Measurements from ENCODE around the gene NAGPA.

NAGPA gene

DNA sequence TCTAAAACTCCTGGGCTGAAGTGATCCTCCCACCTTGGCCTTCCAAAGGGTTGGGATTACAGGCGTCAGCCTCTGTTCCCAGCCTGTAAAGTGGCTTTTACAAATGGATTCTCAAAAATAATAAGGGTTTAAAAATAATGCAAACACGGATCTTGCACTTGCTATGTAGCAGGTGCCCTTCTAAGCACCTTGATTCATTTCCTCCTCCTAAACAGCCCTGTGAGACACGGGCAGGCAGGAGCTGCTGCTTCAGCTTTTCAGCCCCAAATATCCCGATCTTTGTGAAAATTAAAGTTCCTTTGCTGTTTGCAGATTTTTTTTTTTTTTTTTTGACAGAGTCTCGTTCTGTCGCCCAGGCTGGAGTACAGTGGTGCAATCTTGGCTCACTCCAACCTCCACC is 31.7 kb downstream of the NAGPA start:
- no peak for DNase-seq

DNA sequence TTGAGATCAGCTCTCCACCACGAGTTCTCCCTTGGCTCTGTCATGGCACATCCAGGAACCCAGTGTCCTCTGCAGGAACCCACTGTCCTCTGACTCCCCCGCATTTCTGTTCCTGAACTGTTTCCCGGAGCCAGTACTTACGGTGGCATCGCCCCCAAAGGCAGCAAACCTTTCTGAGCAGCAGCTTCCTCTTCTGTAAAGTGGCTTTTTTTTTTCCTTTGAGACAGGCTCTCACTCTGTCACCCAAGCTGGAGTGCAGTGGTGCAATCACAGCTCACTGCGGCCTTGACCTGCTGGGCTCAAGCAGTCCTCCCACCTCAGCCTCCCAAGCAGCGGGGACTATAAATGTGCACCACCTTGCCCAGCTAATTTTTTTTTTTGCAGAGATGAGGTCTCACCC is 32.2 kb downstream of the NAGPA start:
- DNase-seq, result no peak

DNA sequence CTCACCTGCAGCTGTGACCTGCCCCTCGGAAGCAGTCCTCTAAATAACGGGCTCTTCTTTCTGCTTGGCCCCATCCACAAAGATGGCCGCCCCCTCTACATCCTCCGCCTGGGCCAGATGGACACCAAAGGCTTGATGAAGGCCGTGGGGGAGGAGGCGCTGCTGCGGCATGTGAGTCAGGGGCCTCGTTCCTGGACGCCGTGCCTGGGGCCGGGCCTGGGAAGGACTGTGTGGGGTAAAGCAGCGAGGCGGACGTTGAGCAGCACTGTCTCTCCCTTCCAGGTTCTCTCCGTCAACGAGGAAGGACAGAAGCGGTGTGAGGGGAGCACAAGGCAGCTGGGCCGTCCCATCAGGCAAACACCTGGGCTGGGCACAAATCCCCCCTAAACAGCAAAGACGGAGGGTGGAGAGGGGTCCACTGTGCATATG is 33.1 kb downstream of the NAGPA start:
- DNase-seq, result no peak

DNA sequence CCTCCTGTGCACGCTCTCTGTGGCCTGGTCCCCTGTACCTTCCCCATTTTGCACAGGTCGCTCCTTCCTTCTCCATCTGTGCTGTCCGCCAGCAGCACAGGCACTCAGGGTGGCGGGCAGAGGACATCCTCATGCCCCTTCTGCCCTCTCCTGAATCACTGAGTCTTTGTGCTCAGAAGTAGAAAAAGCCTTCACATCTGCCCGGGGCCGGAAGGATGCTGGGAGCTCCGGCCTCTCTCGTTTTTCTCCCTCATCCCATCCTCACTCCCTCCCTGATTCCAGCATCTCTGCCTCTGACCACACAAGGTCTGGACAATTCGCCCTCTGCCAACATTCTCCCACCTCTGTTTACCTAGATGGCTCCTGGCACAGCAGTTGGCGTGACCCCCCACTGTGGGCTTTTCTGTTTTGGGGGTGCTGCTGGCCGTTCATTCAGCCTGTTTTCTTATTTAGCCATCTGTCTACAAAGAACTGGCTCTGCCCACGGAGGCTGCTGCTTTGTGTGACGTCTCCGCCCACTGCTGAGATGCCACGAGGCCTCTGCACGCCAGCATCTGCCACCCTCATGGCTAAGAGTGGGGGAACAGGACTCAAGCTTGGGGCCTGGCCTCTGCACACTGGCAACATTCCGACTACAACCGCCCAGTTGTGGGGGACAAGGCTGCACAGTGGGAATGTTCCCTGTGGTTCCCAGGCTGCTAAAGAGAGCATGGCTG is 38.9 kb downstream of the NAGPA start:
- no peak for DNase-seq

DNA sequence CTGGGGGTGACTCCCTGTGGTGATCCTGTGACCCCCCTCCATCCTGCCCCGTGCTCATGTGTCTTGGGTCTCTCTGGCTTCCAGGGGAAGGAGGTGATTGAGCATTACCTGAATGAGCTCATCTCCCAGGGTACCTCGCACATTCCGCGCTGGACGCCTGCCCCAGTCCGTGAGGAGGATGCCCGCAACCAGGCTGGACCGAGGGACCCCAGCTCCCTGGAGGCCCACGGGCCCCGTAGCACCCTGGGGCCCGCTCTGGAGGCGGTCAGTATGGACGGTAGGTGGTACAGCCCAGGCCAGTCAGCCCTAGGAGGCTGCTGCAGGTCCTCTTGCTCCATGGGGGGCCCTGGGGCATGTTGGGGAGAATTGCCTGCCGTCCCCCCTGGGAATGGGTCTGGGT is 42.0 kb downstream of the NAGPA start:
- DNase-seq, result no peak

DNA sequence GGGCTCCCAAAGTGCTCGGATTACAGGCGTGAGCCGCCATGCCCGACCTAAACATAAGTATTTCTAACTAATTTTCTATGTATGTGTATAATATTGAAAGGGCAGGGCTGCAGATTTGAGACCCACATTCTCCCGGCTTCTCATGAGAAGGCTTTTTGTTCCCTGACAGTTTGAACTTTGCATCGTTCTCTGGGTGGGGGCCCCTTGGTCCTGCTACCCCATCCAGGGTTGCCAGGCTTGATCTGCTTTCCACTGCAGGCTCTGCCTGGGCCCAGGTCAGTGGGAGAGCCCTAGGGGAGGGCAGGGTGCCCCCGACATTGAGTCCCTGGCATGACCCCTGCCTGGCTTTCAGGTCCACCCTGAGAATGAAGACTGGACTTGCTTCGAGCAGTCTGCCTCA is 43.3 kb downstream of the NAGPA start:
- DNase-seq, result no peak

DNA sequence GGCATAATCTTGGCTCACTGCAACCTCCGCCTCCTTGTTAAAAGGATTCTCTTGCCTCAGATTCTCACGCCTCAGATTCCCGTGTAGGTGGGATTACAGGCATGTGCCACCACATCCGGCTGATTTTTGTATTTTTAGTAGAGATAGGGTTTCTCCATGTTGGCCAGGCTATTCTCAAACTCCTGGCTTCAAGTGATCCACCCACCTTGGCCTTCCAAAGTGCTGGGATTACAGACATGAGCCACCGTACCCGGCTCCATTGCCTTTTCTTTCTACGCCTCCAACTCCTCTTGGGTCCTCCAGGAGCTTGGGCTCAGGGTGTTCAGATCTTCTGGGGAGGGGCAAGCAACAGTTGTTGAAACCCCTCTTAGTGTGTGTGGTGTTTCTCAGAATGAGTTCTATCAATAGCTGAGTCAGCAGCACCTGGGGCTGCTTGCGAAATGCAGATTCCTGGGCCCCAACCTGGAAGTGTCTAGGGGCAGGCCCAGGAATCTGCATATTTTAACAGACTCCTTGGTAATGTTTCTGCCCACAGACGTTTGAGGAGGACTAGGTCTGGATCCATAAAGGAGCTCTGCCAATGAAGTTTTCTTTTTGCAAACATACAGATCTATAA is 44.2 kb downstream of the NAGPA start:
- DNase-seq, result no peak

DNA sequence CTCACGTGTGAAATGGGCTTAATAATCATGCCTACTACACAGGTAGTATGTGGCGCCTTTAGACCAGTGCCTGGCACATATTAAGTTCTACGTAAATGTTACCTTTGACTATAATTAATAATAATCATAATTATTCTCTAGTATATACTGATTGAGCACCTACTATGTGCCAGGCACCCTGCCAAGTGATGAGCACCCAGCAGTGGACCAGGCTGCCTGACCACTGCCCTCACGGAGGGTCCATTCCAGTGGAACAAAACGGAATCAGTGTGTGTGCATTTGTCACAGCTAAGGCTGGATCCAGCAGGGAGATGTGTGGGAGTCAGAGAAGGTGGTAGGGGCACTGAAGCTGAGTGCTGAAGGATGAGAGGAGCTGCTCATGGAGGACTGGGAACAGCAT is 45.1 kb downstream of the NAGPA start:
- no peak for DNase-seq

DNA sequence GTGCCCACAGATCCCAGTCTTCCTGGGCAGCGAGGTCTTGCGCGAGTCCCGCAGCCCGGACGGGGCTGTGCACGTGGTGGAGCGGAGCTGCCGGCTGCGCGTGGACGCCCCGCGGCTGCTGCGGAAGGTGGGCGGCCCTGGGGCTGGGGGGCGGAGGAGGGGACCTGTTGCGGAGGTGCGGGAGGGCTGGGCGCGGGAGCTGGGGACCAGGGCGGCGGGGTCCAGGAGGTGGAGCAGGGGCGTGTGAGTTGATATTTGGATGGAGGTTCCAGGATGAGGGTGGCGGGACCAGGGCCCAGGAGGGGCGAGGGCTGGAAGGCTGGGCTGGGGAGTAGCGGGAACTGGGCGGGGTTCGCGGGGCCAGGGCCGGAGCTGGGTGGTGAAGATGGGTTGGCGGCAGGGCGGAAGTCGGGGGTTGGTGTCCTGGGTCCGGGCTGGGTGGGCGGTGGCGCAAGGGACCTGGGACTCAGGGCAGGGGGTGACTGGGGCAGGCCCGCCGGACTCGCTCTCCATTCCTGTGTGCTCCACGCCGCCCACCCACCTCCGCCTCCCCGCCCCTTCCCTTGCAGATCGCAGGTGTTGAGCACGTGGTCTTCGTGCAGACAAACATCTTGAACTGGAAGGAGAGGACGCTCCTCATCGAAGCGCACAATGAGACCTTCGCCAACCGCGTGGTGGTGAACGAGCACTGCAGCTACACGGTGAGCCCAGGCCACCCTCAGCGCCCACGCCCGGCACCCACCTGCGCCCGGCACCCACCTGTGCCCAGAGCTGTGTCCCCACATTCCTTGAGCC is 46.0 kb downstream of the NAGPA start:
- DNase-seq, result no peak

DNA sequence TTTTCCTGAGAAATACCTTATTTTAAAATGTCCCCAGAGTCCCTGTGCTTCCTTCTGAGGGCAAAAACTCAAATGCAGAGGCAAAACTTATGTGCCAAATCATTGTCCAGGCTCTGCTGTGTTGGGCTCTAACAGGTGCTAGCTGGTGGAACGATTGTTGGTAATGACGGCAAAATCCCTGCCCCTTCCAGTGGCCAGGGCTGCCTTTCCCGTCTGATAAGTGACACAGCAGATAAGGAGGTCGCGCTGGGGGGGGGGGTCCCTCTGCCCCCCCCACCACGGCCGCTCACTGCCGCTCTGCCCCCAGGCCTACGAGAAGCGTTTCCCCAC is 46.5 kb downstream of the NAGPA start:
- DNase-seq, result no peak

DNA sequence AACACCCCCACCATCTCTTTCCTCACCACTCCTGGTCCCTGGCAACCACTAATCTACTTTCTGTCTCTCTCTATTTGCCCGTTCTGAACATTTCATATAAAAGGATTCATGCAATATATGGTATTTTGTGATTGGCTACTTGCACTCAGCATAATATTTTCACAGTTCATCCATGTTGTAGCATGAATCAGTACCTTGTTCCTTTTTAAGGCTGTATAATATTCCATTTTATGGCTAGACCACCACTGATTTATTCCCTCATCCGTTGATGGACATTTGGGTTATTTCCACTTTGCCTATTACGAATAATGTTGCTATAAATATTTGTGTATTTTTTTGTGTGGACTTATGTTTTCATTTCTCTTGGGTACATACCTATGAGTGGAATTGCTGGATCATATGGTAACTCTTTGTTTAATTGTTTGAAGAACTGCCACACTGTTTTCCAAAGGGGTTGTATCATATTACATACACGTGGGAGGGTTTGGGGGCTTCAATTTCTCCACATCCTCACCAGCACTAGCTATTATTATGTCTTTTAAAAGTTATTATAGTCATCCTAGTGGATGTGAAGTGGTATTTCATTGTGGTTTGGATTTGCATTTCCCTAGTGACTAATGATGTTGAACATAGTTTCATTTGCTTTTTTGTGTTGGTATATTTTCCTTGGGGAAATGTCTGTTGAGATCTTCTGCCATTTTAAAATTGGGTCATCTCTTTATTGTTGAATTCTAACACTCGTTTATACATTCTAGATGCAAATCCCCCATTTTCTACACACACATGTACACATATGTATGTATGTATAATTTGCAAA is 49.4 kb downstream of the NAGPA start:
- no peak for DNase-seq

DNA sequence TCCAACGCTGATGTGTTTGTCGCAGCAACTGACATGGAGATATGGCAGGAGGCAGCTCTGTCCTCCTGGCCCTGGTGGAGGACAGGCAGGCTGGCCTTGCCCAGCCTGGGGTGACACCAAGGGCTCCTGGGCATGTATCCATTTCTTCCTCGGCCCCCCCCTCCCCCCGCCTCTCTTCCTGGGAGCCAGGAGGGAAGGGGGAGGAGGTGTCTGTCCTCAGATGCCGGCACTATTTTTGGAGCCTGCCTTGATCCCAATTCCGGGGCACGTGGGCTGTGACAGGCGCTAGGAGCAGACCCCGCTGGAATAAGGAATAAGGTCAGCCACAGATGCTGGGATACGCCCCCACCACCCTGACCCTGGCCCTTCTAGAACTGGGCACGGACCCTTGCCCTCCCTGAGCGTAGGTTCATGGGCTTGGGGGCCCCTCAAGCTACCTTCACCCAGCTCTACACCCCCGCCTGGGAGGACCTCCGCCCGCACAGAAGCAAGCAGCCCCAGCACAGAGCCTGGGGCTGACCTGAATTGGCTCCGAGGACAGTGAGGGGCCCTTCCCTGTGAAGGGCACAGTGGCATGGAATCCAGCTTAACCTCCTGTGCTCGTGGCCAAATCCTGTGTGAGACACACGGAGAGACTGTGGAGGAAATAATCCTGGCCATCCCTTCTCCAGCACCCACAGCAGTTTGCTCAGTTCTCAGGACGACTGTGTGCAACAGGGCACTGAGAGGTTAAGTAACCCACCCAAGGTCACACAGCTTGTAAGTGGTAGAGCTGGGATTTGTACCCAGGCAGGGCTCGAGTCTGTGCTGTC is 51.5 kb downstream of the NAGPA start:
- DNase-seq, result no peak

DNA sequence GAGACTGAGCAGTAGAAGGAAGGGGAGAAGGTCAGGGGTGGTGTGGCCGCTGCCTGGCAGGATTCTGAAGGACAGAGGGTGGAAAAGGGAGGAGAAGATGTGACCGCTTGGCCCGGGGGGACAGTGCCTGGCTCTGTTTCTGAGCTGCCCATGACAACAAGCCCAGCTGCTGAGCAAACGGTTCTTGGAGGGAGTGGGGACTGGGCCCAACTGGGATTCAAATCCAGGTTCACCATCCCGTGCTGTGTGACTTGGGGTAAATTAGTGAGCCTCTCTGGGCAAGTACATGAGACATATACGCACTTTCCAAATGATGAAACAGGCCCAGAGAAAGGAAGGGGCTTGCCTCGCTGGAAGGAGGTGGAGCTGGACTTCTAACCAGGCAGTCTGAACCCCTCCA is 52.3 kb downstream of the NAGPA start:
- no peak for DNase-seq

DNA sequence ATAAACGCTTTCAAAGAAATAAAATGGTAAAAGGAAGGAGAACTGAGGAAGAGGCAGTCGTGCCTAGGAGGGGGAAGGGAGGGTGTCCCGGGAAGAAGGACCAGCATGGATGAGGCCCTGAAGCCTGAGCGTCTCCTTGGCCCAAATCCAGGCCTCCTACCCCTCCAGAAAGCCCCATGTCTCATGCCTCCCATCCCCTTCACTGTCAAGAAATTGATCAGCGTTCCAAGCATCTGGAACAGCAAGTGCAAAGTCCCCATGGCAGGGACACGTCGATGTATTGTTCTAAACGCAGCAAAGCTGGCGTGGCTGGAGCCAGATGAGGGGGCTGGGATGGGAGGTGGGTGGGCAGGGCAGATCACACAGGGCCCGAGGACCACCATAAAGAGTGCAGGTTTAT is 53.0 kb downstream of the NAGPA start:
- no peak for DNase-seq

DNA sequence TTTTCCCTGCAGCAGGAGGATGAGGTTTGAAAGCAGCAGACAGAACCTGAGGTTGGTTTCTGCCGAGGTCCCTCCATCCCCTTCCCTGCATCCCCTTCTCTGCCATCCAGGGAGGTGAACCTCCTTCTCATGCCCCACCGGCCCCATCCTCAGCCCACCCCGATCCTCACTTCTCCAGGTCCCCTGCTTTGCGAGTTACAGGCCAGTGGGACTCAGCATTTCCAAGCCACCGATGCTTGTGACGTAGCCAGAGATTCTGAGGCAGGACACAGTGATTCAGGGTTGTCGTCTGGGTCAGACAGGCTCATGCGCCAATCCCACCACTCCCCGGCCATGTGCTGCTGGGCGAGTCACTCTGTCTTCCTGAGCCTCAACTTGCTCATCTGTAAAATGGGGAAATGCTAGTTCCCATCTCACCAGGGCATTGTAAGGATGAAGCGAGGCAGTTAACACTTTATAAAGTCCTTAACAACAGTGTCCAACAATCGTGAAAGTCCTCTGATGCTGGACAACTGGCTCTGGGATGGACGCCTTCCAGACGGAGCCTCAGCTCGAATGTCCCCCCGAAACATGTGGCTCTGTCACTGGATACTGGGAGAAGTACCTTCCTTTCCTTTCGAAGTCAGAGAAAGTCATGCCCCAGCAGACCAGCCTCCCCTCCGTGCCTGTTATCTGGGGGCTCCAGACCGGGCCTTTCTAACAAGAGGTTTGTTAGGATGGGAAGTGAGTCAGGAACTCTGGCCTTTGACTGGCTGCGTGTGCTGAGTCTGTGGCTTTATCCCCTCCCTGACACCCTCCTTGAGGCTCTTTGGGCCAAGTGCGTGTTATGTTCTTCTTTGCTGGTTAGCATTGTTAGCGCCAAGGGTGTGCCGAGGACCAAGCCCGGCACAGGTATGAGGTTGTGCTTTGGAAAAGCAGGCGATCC is 53.7 kb downstream of the NAGPA start:
- no peak for DNase-seq

DNA sequence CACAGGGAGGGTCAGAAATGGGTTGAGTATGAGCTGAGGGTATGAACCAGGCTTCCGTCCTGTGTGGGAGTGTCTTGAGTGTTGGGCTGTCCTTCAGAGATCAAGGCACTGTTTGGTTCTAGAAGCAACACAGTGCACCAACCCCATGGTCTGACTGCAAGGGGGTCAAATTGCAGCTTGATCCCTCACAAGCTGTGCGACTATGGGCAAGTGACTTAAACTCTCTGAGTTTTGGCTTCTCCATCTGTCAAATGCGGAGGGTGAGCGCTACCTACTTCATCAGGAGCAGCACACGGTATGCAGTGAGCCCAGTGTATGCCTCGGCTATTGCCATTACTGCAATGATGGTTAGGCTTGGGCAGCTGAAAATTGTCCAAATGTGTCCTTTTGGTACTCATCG is 54.6 kb downstream of the NAGPA start:
- DNase-seq, result no peak

DNA sequence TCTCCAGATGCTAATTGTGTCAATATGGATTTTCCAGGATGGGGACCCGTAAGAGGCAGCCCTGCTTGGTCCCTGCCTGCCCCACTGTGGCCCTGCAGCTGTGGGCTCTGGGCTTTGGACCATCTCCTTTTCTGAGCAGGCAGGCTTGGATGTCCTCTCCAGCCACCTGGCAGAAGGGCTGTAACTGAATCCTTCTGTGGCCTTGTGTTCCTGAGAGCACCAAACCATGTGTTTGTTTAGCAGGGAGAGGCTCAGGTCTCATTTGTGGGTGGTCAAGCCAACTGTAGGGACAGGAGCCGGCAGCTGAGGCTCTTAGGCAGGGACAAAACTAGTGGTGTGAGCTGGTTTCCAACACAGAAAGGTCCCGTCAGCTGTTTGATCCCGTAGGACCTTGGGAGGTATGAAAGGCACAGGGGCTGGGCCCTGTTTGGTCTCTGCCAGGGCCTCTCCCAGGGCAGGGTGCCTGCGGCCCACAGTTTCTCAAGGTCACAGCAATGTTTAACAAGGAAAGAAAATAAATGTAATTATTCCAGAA is 57.1 kb downstream of the NAGPA start:
- DNase-seq, result no peak

DNA sequence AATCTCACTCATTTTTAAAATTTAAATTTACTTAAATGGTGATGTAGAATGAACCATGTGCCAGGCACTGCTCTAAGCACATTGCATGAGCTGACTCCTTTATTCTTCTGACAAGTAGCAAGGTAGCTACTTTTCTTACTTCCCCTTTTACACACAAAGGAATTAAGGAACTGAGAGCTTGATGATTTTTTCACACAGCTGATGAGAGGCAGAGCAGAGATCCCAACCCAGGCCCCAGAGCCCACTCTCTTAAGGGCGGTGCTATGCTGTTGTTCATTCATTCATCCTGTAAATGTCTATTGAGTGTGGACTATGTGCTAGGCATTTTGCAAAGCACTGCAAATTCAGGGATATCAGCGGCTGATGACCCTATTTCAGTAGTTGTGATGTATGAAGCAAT is 57.7 kb downstream of the NAGPA start:
- no peak for DNase-seq

All from T-helper 2 cell (primary cell).